ENCODE measurements around the gene RPP21.

The RPP21 gene

GRCh38 chr6:30340589-30341054, 4.3 kb upstream of the RPP21 start:
- H3K27me3 ChIP-seq (ENCODE audit: low read length) = no peaks in the 10 kb centered on the region
- no peak overlapping the region for H3K9ac ChIP-seq (ENCODE audit: low read length)
- TF ChIP-seq EZH2phosphoT487 (conservative IDR thresholded peaks at IDR 0.05; ENCODE audit: low read length) = no peak
- TF ChIP-seq, protein P1, sequence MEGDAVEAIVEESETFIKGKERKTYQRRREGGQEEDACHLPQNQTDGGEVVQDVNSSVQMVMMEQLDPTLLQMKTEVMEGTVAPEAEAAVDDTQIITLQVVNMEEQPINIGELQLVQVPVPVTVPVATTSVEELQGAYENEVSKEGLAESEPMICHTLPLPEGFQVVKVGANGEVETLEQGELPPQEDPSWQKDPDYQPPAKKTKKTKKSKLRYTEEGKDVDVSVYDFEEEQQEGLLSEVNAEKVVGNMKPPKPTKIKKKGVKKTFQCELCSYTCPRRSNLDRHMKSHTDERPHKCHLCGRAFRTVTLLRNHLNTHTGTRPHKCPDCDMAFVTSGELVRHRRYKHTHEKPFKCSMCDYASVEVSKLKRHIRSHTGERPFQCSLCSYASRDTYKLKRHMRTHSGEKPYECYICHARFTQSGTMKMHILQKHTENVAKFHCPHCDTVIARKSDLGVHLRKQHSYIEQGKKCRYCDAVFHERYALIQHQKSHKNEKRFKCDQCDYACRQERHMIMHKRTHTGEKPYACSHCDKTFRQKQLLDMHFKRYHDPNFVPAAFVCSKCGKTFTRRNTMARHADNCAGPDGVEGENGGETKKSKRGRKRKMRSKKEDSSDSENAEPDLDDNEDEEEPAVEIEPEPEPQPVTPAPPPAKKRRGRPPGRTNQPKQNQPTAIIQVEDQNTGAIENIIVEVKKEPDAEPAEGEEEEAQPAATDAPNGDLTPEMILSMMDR (IDR thresholded peaks at IDR 0.05; ENCODE audit: insufficient read depth, low read length, poor library complexity, severe bottlenecking) = no peak
- H3K9me2 ChIP-seq (replicated peaks; ENCODE audit: insufficient read depth, low read length) = no peaks in the 10 kb centered on the region
- no peaks in the 10 kb centered on the region for H4K20me1 ChIP-seq (ENCODE audit: low read depth, low read length)
- no peak overlapping the region for H3K4me2 ChIP-seq (ENCODE audit: low read depth, low read length, poor library complexity, severe bottlenecking)
- peaks cover 4% of the 10 kb centered on the region; the same call in 1 of the 2 replicates for H3F3A ChIP-seq (ENCODE audit: insufficient read depth)
- H3K79me2 ChIP-seq (ENCODE audit: insufficient read depth, low read length) = peaks cover under 1% of the 10 kb centered on the region; the same call in 1 of the 2 replicates
- H2AFZ ChIP-seq (ENCODE audit: low read depth, low read length, severe bottlenecking) = no peak overlapping the region
- no peak overlapping the region for H3K4me3 ChIP-seq (ENCODE audit: insufficient read depth, low read length, poor library complexity, severe bottlenecking)
- H3K36me3 ChIP-seq (ENCODE audit: low read length) = peaks cover 11% of the 10 kb centered on the region; the same call in 1 of the 2 replicates
- no peak overlapping the region for H3K27ac ChIP-seq (ENCODE audit: low read depth, low read length)
- no peaks in the 10 kb centered on the region for H3K9me3 ChIP-seq (ENCODE audit: insufficient read depth, low read length)

DNA sequence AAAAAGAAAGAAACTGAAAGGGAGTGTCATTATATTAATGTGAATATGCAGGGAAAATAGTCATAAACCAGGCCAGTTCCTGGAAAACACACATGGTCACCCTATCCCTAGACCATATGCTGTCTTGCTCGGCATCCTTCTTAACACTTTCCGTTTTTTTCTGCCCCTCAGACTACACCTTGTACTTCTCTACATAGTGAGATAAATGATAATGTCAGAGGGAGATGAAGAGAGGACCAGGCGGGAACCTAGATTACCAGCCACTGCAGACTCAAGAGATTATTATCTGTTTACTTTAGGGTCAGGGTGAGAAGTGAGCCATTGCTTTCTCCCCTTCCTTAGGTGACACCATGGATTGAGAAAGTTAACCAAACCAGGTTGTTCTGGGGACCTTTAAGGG, 3.7 kb upstream of the RPP21 start:
- Histone ChIP-seq H3K4me3 (ENCODE audit: insufficient read depth, low read length, poor library complexity, severe bottlenecking) (no peak overlapping the region), H2AFZ (ENCODE audit: low read depth, low read length, severe bottlenecking) (no peak overlapping the region), H3F3A (ENCODE audit: insufficient read depth) (peaks cover 7% of the 10 kb centered on the region; the same call in 1 of the 2 replicates), H3K4me2 (ENCODE audit: low read depth, low read length, poor library complexity, severe bottlenecking) (no peak overlapping the region), H3K79me2 (ENCODE audit: insufficient read depth, low read length) (peaks cover 7% of the 10 kb centered on the region; the same call in 1 of the 2 replicates), H3K9ac (ENCODE audit: low read length) (no peak overlapping the region), H3K9me3 (ENCODE audit: insufficient read depth, low read length) (no peaks in the 10 kb centered on the region), H3K27ac (ENCODE audit: low read depth, low read length) (no peak overlapping the region), H3K9me2 (replicated peaks; ENCODE audit: insufficient read depth, low read length) (no peaks in the 10 kb centered on the region), H3K27me3 (ENCODE audit: low read length) (no peaks in the 10 kb centered on the region), H3K36me3 (ENCODE audit: low read length) (peaks cover 5% of the 10 kb centered on the region; the same call in 1 of the 2 replicates), H4K20me1 (ENCODE audit: low read depth, low read length) (no peaks in the 10 kb centered on the region)
- TF ChIP-seq, protein P1 (IDR thresholded peaks at IDR 0.05; ENCODE audit: insufficient read depth, low read length, poor library complexity, severe bottlenecking) = no peak
- TF ChIP-seq EZH2phosphoT487 (conservative IDR thresholded peaks at IDR 0.05; ENCODE audit: low read length) = no peak

- Histone ChIP-seq H3K4me3 (ENCODE audit: insufficient read depth, low read length, poor library complexity, severe bottlenecking) (no peak overlapping the region), H2AFZ (ENCODE audit: low read depth, low read length, severe bottlenecking) (no peak overlapping the region), H4K20me1 (ENCODE audit: low read depth, low read length) (no peaks in the 10 kb centered on the region), H3K9me2 (replicated peaks; ENCODE audit: insufficient read depth, low read length) (no peaks in the 10 kb centered on the region), H3K27me3 (ENCODE audit: low read length) (no peaks in the 10 kb centered on the region), H3F3A (ENCODE audit: insufficient read depth) (peaks cover 7% of the 10 kb centered on the region; the same call in 1 of the 2 replicates), H3K27ac (ENCODE audit: low read depth, low read length) (no peak overlapping the region), H3K9me3 (ENCODE audit: insufficient read depth, low read length) (no peaks in the 10 kb centered on the region), H3K79me2 (ENCODE audit: insufficient read depth, low read length) (peaks cover 7% of the 10 kb centered on the region; the same call in 1 of the 2 replicates), H3K4me2 (ENCODE audit: low read depth, low read length, poor library complexity, severe bottlenecking) (no peak overlapping the region), H3K9ac (ENCODE audit: low read length) (no peak overlapping the region), H3K36me3 (ENCODE audit: low read length) (no peaks in the 10 kb centered on the region)
- no peak for TF ChIP-seq EZH2phosphoT487 (conservative IDR thresholded peaks at IDR 0.05; ENCODE audit: low read length)
- TF ChIP-seq, protein P1 (IDR thresholded peaks at IDR 0.05; ENCODE audit: insufficient read depth, low read length, poor library complexity, severe bottlenecking) = no peak
Measured at GRCh38 chr6:30341728-30342127, 3.2 kb upstream of the RPP21 start.

All from SU-DHL-6 (cell line).